GM21717 (cell line): ENCODE measurements around the gene SIGLEC12.

Experiments used
- ATAC-seq: cut with Tn5 transposase; IDR thresholded peaks from one replicate; pipeline ENCODE4 v1.9.1; 2021; ENCODE audit warnings: mild to moderate bottlenecking, moderate library complexity; ENCODE audit not compliant: unreplicated experiment

SIGLEC12 gene

GRCh38 chr19:51501594-51502263 lies at the start of gene SIGLEC12:
Gene SIGLEC12 (minus strand): TSS chr19:51501800. CDS start chr19:51501733, 67 bp downstream.
- ATAC-seq: no peak

- no peak for ATAC-seq
These were observed 49.5 kb upstream of the SIGLEC12 start for GRCh38 chr19:51550848-51551672.

- no peak for ATAC-seq
These were observed 48.1 kb upstream of the SIGLEC12 start for GRCh38 chr19:51549533-51550324.

- ATAC-seq: no peak
These were observed 47.3 kb upstream of the SIGLEC12 start for GRCh38 chr19:51548891-51549305.

GRCh38 chr19:51548213-51548651 lies 46.6 kb upstream of the SIGLEC12 start:
- ATAC-seq: no peak

GRCh38 chr19:51547397-51548212 lies 46.0 kb upstream of the SIGLEC12 start:
- ATAC-seq: no peak

- ATAC-seq: no peak
These were observed 45.2 kb upstream of the SIGLEC12 start for GRCh38 chr19:51546650-51547396.

- no peak for ATAC-seq
These were observed 44.6 kb upstream of the SIGLEC12 start for GRCh38 chr19:51546107-51546649.

GRCh38 chr19:51544038-51544437 lies 42.4 kb upstream of the SIGLEC12 start:
- ATAC-seq: no peak

GRCh38 chr19:51542699-51543098 lies 41.1 kb upstream of the SIGLEC12 start:
- no peak for ATAC-seq

- no peak for ATAC-seq
These were observed 40.1 kb upstream of the SIGLEC12 start for GRCh38 chr19:51541458-51542357.

GRCh38 chr19:51539821-51540366 lies 38.3 kb upstream of the SIGLEC12 start:
- ATAC-seq: no peak

- ATAC-seq: no peak
These were observed 33.9 kb upstream of the SIGLEC12 start for GRCh38 chr19:51535535-51535934.

GRCh38 chr19:51531349-51532315 lies 30.0 kb upstream of the SIGLEC12 start, which contains the start of gene SIGLEC6:
Gene SIGLEC6 (minus strand): TSS chr19:51531670. CDS start chr19:51531648, 22 bp downstream.
- ATAC-seq: no peak

GRCh38 chr19:51530616-51531015 lies 29.0 kb upstream of the SIGLEC12 start:
- ATAC-seq: no peak

- no peak for ATAC-seq
These were observed 27.7 kb upstream of the SIGLEC12 start for GRCh38 chr19:51529301-51529700.

- no peak for ATAC-seq
These were observed 24.1 kb upstream of the SIGLEC12 start for GRCh38 chr19:51525651-51526050.
